HEK293T (cell line): ENCODE results near the gene FRS2.

Source experiments
- ARNT ChIP-seq: fragments of 450-650 bp; IDR thresholded peaks from 2 replicates; pipeline ENCODE4 v1.6.1; 2017; ENCODE audit warnings: mild to moderate bottlenecking
- BHLHE40 ChIP-seq: fragments of 450-650 bp; IDR thresholded peaks from 2 replicates; pipeline ENCODE4 v1.6.1; 2016; ENCODE audit warnings: mild to moderate bottlenecking, moderate library complexity, borderline replicate concordance
- CTBP1 ChIP-seq: fragments of 450-650 bp; IDR thresholded peaks from 2 replicates; pipeline ENCODE4 v1.6.1; 2016; ENCODE audit warnings: borderline replicate concordance
- ELF4 ChIP-seq: fragments of 450-650 bp; IDR thresholded peaks from 2 replicates; pipeline ENCODE4 v1.6.1; 2017; ENCODE audit warnings: antibody characterized with exemption
- FOXA1 ChIP-seq: fragments of 450-650 bp; IDR thresholded peaks from 2 replicates; pipeline ENCODE4 v1.6.1; 2016; ENCODE audit warnings: mild to moderate bottlenecking
- FOXM1 ChIP-seq: fragments of 450-650 bp; IDR thresholded peaks from 2 replicates; pipeline ENCODE4 v1.6.1; 2017; ENCODE audit warnings: mild to moderate bottlenecking, borderline replicate concordance
- HDGF ChIP-seq: fragments of 450-650 bp; IDR thresholded peaks from 2 replicates; pipeline ENCODE4 v1.6.1; 2017; ENCODE audit warnings: antibody characterized with exemption, borderline replicate concordance
- LEF1 ChIP-seq: fragments of 450-650 bp; IDR thresholded peaks from 2 replicates; pipeline ENCODE4 v1.6.1; 2017; ENCODE audit warnings: mild to moderate bottlenecking, borderline replicate concordance
- NFRKB ChIP-seq: fragments of 450-650 bp; IDR thresholded peaks from 2 replicates; pipeline ENCODE4 v1.6.1; 2016; ENCODE audit warnings: mild to moderate bottlenecking, moderate library complexity
- SP1 ChIP-seq: fragments of 450-650 bp; IDR thresholded peaks from 2 replicates; pipeline ENCODE4 v1.6.1; 2017
- SUZ12 ChIP-seq: fragments of 450-650 bp; IDR thresholded peaks from 2 replicates; pipeline ENCODE4 v1.6.1; 2016; ENCODE audit warnings: mild to moderate bottlenecking
- TARDBP ChIP-seq: fragments of 450-650 bp; IDR thresholded peaks from 2 replicates; pipeline ENCODE4 v1.6.1; 2016
- TF ChIP-seq, protein P1 (sequence below): fragments of 450-650 bp; IDR thresholded peaks from 2 replicates; pipeline ENCODE4 v1.6.1; 2016

DNA sequence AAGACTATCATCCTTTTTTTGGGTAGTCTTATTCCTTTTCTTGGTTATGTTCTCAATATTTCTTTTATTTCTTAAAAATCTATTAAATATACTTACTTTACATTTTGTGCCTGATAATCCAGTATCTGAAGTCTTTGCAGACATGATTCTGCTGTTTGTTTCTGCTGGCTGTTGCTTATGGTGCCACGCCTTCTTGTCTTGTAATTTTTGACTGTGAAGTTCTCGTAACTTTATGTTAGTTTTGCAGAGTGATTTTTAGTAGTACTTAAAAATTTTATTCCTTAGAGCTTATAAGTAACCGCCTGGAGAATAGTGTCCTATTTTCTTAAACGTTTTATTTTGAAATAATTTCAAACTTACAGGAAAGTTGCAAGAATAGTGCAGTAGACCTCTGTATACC lies 10.5 kb downstream of the FRS2 start:
- TF ChIP-seq ELF4 (no peak), BHLHE40 (no peak), FOXM1 (no peak), TARDBP (no peak), SUZ12 (no peak), FOXA1 (no peak), SP1 (no peak), ARNT (no peak), HDGF (no peak), NFRKB (no peak), CTBP1 (no peak), LEF1 (no peak)
- TF ChIP-seq, protein P1, sequence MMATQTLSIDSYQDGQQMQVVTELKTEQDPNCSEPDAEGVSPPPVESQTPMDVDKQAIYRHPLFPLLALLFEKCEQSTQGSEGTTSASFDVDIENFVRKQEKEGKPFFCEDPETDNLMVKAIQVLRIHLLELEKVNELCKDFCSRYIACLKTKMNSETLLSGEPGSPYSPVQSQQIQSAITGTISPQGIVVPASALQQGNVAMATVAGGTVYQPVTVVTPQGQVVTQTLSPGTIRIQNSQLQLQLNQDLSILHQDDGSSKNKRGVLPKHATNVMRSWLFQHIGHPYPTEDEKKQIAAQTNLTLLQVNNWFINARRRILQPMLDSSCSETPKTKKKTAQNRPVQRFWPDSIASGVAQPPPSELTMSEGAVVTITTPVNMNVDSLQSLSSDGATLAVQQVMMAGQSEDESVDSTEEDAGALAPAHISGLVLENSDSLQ: no peak
